ENCODE results near the gene CAMKK1.

The CAMKK1 gene

GRCh38 chr17:3921502-3922319, 28.9 kb upstream of the CAMKK1 start:
- Histone ChIP-seq H3K9ac (peak overlapping the region in 5 of 11 experiments; percentile 23 to 36 (median 32); a peak in 7 of 22 replicates), H3K4me3 (no peak overlapping the region), H3K9me3 (replicated peaks in 1 of 11) (no peaks in the 10 kb centered on the region), H3K27ac (peak overlapping the region in 3 of 11 experiments; percentile 8 to 44 (median 13); a peak in 2 of 22 replicates), H4K20me1 (peaks cover 0 to 17% (median 0%) of the 10 kb centered on the region in 11 experiments; a peak in 2 of 22 replicates), H3K27me3 (peaks cover 0 to 9% (median 0%) of the 10 kb centered on the region in 11 experiments; a peak in 2 of 22 replicates), H3K4me2 (peak overlapping the region; percentile 20 to 92 (median 73); a peak in 21 of 22 replicates), H3K4me1 (peaks cover 32 to 76% (median 58%) of the 10 kb centered on the region in 10 experiments), H3K36me3 (peaks cover 8 to 22% (median 13%) of the 10 kb centered on the region in 11 experiments; a peak in 15 of 22 replicates)
- no peak for TF ChIP-seq Cebpa-rat (IDR thresholded peaks at IDR 0.05)

DNA sequence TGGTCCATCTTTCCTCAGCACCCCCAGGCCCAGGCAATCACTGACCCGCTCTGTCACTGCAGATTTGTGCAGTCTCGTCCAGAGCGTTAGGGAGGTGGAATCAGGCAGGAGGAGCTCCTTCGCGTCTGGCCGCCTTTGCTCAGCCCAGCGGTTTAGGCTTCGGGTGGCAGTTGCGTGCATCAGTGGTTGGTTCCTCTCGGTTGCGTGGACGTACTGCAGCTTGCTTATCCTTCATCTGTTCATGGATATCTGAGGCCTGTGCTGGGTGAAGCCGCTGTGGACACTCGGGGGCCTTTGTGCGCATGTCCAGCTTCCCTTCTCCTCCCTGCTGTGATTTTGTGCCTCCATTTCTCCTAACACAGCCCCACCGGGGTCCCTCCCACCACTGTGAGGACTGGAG, 28.2 kb upstream of the CAMKK1 start:
- H3K9me3 ChIP-seq (replicated peaks in 1 of 11): no peaks in the 10 kb centered on the region
- peak overlapping the region in 3 of 11 experiments; percentile 8 to 44 (median 13); a peak in 2 of 22 replicates for H3K27ac ChIP-seq
- H3K4me3 ChIP-seq: no peak overlapping the region
- TF ChIP-seq Cebpa-rat (IDR thresholded peaks at IDR 0.05): no peak
- H4K20me1 ChIP-seq: peaks cover 0 to 14% (median 0%) of the 10 kb centered on the region in 11 experiments; a peak in 2 of 22 replicates
- peak overlapping the region in 5 of 11 experiments; percentile 23 to 36 (median 32); a peak in 7 of 22 replicates for H3K9ac ChIP-seq
- H3K36me3 ChIP-seq: peaks cover 8 to 22% (median 13%) of the 10 kb centered on the region in 11 experiments; a peak in 15 of 22 replicates
- peaks cover 37 to 77% (median 60%) of the 10 kb centered on the region in 10 experiments for H3K4me1 ChIP-seq
- H3K27me3 ChIP-seq: peaks cover 0 to 9% (median 0%) of the 10 kb centered on the region in 11 experiments; a peak in 2 of 22 replicates
- H3K4me2 ChIP-seq: peak overlapping the region; percentile 20 to 92 (median 73); a peak in 21 of 22 replicates

GRCh38 chr17:3919123-3919624, 26.3 kb upstream of the CAMKK1 start:
- Histone ChIP-seq H3K9ac (peak overlapping the region; percentile 34 to 77 (median 57); a peak in 19 of 22 replicates), H3K4me1 (peaks cover 50 to 93% (median 75%) of the 10 kb centered on the region in 10 experiments), H3K4me3 (no peak overlapping the region; a peak in 2 of 20 replicates), H4K20me1 (peaks cover 0 to 26% (median 4%) of the 10 kb centered on the region in 11 experiments; a peak in 10 of 22 replicates), H3K4me2 (peak overlapping the region; percentile 37 to 92 (median 83)), H3K36me3 (peaks cover 0 to 6% (median 1%) of the 10 kb centered on the region in 11 experiments; a peak in 8 of 22 replicates), H3K27me3 (peaks cover 0 to 9% (median 0%) of the 10 kb centered on the region in 11 experiments; a peak in 2 of 22 replicates), H3K9me3 (replicated peaks in 1 of 11) (no peaks in the 10 kb centered on the region), H3K27ac (peak overlapping the region; percentile 24 to 84 (median 73); a peak in 20 of 22 replicates)
- TF ChIP-seq Cebpa-rat (IDR thresholded peaks at IDR 0.05): no peak

- peak overlapping the region; percentile 37 to 92 (median 83) for H3K4me2 ChIP-seq
- H3K27me3 ChIP-seq: peaks cover 0 to 9% (median 0%) of the 10 kb centered on the region in 11 experiments; a peak in 2 of 22 replicates
- peaks cover 0 to under 1% (median 0%) of the 10 kb centered on the region in 11 experiments; a peak in 1 of 22 replicates for H3K36me3 ChIP-seq
- no peak for TF ChIP-seq Cebpa-rat (IDR thresholded peaks at IDR 0.05)
- peaks cover 0 to 28% (median 7%) of the 10 kb centered on the region in 11 experiments; a peak in 13 of 22 replicates for H4K20me1 ChIP-seq
- peak overlapping the region; percentile 34 to 77 (median 57); a peak in 19 of 22 replicates for H3K9ac ChIP-seq
- H3K9me3 ChIP-seq (replicated peaks in 1 of 11): no peaks in the 10 kb centered on the region
- peak overlapping the region; percentile 24 to 84 (median 73); a peak in 20 of 22 replicates for H3K27ac ChIP-seq
- no peak overlapping the region; a peak in 2 of 20 replicates for H3K4me3 ChIP-seq
- H3K4me1 ChIP-seq: peaks cover 55 to 93% (median 82%) of the 10 kb centered on the region in 10 experiments
Measured at GRCh38 chr17:3918372-3919122, 25.7 kb upstream of the CAMKK1 start.

- TF ChIP-seq Cebpa-rat (IDR thresholded peaks at IDR 0.05): no peak
- Histone ChIP-seq H3K4me3 (peak overlapping the region in 8 of 10 experiments; percentile 57 to 74 (median 65); a peak in 13 of 20 replicates), H3K36me3 (peaks cover 0 to 5% (median 0%) of the 10 kb centered on the region in 11 experiments; a peak in 2 of 22 replicates), H3K9me3 (replicated peaks in 1 of 11) (no peaks in the 10 kb centered on the region), H3K4me2 (peak overlapping the region; percentile 95 to 100 (median 98)), H4K20me1 (peaks cover 0 to 32% (median 13%) of the 10 kb centered on the region in 11 experiments; a peak in 13 of 22 replicates), H3K9ac (peak overlapping the region; percentile 81 to 91 (median 84)), H3K27me3 (peaks cover 0 to 9% (median 0%) of the 10 kb centered on the region in 11 experiments; a peak in 2 of 22 replicates), H3K4me1 (peaks cover 66 to 95% (median 90%) of the 10 kb centered on the region in 10 experiments), H3K27ac (peak overlapping the region; percentile 85 to 96 (median 92))
Measured at GRCh38 chr17:3917391-3917931, 24.6 kb upstream of the CAMKK1 start.

GRCh38 chr17:3916825-3917224, 24.0 kb upstream of the CAMKK1 start:
- H3K4me2 ChIP-seq: peak overlapping the region; percentile 95 to 100 (median 98)
- peaks cover 0 to 9% (median 0%) of the 10 kb centered on the region in 11 experiments; a peak in 2 of 22 replicates for H3K27me3 ChIP-seq
- H3K4me1 ChIP-seq: peaks cover 72 to 96% (median 90%) of the 10 kb centered on the region in 10 experiments
- no peaks in the 10 kb centered on the region for H3K9me3 ChIP-seq (replicated peaks in 1 of 11)
- peak overlapping the region; percentile 20 to 74 (median 62); a peak in 17 of 20 replicates for H3K4me3 ChIP-seq
- no peak for TF ChIP-seq Cebpa-rat (IDR thresholded peaks at IDR 0.05)
- H3K27ac ChIP-seq: peak overlapping the region; percentile 85 to 96 (median 92)
- H3K36me3 ChIP-seq: peaks cover 0 to 5% (median 0%) of the 10 kb centered on the region in 11 experiments; a peak in 2 of 22 replicates
- peaks cover 0 to 38% (median 17%) of the 10 kb centered on the region in 11 experiments; a peak in 13 of 22 replicates for H4K20me1 ChIP-seq
- peak overlapping the region; percentile 81 to 91 (median 84) for H3K9ac ChIP-seq

DNA sequence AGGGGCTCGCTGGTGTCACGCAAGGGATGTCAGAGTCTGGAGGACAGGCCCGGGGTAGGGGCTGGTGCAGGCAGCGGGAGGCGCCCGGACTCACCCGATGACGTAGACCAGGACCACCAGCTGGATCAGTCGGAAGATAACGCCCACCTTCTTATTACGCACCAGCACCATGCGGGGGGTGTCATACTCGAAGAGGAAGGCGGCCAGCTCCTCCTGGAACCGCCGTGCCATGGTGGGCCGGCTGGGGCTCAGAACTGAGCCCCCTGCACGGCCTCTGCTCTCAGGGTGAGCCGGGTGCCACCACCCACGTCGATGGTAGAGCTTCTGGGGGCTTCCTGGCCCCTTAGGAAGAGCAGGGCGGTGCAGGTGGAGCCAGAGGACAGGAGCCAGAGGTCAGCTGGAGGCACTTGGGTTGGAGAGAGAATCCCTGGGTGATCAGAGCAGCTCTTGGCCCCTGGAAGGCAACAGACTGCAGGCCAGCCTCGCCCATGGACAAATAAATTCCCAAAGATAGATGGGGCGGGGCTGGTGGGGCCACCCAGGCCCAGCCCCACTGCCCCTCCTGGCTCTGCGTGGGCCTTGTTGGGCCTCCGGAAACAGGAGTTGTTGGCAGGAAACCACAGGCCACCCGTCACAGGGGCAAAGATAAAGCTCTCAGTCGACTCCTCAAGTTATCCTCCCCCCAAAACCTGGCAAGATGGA, 23.3 kb upstream of the CAMKK1 start, which contains the start of gene P2RX1:
Gene P2RX1, minus strand, starts transcription at position 471 of the 702 bp plus-strand sequence. Its CDS starts 240 bp downstream, at position 231.
- Histone ChIP-seq H3K4me3 (peak within 1 kb of the TSS; percentile 55 to 74 (median 62)), H3K4me2 (peak within 1 kb of the TSS; percentile 95 to 100 (median 98)), H3K9me3 (replicated peaks in 1 of 11) (no peaks in the 10 kb centered on the region), H3K36me3 (peaks cover 0 to 5% (median 0%) of the 10 kb centered on the region in 11 experiments; a peak in 2 of 22 replicates), H3K27ac (peak within 1 kb of the TSS; percentile 85 to 96 (median 92)), H3K27me3 (peaks cover 0 to 4% (median 0%) of the 10 kb centered on the region in 11 experiments; a peak in 2 of 22 replicates), H3K4me1 (peaks cover 74 to 96% (median 90%) of the 10 kb centered on the region in 10 experiments), H4K20me1 (peaks cover 0 to 45% (median 17%) of the 10 kb centered on the region in 11 experiments; a peak in 13 of 22 replicates), H3K9ac (peak within 1 kb of the TSS; percentile 81 to 91 (median 84))
- TF ChIP-seq Cebpa-rat (IDR thresholded peaks at IDR 0.05): no peak

All from BLaER1 treated with 17β-estradiol and CSF1 and Interleukin-3, amounts not matched to agents 10 nM and 100 nM (cell line).